HG02610 (cell line): Measurements from ENCODE around the gene ADAMTSL1.

Experiments used
- ATAC-seq: cut with Tn5 transposase; IDR thresholded peaks from one replicate; pipeline ENCODE4 v1.9.1; 2021; ENCODE audit warnings: mild to moderate bottlenecking, moderate library complexity; ENCODE audit not compliant: unreplicated experiment

Gene ADAMTSL1

DNA sequence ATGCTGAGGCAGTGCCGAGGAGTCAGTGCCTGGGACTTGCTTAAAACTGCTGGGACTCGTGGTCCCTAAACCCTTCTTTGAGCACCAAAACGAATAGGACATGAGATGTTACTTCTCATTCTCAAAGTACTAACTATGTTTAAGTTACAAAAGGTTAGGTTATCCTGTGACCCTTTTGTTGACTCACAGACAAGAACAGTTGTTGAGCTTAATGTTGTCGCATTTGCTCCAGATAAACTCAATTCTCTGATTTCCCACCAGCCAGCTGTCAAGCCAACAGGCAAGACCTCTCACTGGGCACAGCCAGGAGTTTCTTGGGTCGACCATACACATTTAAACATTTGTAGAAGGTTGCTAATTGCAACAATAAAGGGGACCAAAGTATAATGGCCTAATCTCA is 249.4 kb downstream of the ADAMTSL1 start:
- no peak for ATAC-seq

DNA sequence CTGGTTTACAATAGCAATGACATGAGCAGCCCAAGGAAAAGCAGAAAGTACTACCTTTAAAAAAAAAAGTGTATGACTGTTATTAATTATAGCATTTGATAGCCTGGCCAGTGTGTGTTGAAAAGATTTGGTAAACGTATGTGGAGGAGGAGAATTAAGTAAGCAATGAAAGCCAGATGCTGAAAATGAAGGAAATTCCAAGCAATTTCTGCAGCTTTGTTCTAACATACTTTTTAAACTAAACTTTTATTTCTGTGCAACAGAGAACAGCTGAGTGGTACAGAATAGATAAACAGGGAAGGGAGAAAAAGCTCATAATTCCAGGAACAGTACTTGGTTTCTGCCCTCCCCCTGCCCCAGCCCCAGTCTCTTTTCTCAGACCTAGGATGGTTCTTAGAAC is 252.6 kb downstream of the ADAMTSL1 start:
- ATAC-seq, result no peak

DNA sequence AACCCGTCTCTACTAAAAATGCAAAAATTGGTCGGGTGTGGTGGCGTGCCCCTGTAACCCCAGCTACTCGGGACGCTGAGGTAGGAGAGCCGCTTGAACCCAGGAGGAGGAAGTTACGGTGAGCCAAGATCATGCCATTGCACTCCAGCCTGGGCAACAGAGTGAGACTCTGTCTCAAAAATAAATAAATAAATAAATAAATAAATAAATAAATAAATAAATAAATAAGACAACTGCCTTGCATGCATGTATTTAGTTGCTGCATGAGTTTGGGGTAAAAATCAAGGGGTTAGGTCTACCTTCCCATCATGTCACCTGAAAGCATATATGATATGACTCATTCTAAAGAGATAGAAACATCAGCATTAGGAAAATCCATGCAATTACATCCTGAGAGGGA is 254.0 kb downstream of the ADAMTSL1 start:
- ATAC-seq, result no peak

DNA sequence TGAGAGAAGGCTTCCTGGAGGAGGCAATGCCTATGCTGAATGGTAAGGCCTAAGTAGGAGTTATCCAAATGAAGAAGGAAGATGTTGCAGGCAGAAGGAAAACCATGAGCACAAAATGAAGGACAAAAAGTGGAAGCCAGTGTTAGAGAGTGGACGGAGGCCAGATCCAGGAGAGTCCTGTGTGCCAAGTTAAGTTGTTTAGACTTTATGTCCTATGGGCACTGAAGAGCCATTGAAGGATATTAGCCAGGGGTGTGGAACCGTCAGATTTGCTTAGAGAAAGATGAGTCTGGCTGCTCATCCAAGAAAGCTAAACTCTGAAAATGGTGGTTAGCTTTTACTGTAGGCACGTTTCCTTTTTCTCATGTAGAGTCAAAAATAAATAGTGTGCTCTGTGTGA is 254.7 kb downstream of the ADAMTSL1 start:
- no peak for ATAC-seq

DNA sequence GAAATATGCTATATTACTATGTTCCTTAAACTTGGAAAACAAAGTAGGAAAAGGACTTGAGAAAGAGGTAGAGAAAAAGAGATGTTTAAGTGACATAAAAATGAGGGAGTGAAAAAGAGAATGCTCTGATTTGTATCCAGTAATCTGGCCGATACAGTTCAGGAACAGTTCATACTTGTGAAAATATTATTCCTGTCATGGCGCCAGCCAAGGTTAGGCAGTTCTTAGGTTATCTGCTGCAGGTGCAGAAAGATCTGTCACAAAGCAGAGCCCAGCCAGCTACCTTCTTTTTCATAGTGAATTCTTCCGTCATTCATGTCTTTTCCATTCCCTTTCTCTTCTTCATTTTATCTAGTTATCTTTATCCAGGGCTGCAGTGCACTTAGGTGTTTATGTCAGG is 256.3 kb downstream of the ADAMTSL1 start:
- no peak for ATAC-seq

- ATAC-seq, result no peak
These were observed 265.2 kb downstream of the ADAMTSL1 start for GRCh38 chr9:18739127-18739526.

DNA sequence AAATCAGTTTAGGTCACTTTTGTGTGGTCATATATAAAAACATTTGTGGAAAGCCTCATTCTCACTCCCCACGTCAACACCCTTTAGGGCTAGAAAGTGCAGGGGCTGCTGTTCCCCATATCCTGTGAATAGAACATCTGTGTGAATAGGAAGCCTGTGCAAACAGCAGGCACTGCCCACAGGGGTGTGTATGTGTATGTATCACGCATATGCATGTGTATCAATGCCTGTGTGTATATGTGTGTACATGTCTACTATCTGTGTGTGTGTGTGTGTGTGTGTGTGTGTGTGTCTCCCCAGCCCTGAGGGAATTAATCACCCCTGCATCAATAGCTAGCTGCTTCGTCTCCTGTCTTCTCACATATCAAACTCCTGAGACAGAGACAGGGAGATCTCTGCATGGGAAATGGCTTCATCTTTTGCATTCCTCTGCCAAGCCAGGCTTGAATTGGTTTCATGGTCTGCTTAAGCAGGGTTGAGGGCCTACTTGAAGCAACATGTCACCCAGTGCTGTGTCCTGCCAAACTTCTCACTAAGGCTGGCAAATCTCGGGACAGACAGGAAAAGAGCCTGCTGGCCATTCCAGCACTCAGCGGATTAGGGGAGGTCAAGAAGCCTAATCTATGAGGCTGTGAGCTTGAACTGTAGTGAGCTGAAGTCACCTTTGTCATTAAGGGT is 265.8 kb downstream of the ADAMTSL1 start:
- ATAC-seq, result no peak

GRCh38 chr9:18741359-18741758 is 267.4 kb downstream of the ADAMTSL1 start:
- ATAC-seq, result no peak

GRCh38 chr9:18741945-18742344 is 268.0 kb downstream of the ADAMTSL1 start:
- ATAC-seq, result no peak

GRCh38 chr9:18743421-18743820 is 269.5 kb downstream of the ADAMTSL1 start:
- no peak for ATAC-seq

GRCh38 chr9:18743971-18744370 is 270.0 kb downstream of the ADAMTSL1 start:
- ATAC-seq, result no peak

DNA sequence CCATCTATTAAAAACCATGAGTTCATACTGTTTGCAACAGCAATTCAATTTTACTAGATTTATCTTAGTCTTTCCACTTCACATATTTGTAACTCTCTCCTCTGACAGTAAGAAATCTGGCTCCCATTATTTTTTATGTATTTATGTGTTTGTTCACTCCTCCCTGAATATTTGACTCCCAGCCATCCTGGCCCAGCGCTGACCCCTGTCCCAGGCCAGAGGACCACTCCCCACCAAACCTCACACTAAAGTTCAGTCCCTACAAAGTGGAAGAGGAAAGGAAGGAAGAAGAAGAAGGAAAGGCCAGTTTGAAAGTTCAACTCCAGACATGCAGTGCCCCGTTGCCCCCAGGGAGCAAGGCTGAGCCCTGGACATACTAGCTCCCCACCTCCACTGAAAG is 271.8 kb downstream of the ADAMTSL1 start:
- no peak for ATAC-seq

- ATAC-seq, result no peak
These were observed 272.7 kb downstream of the ADAMTSL1 start for GRCh38 chr9:18746631-18747030.

DNA sequence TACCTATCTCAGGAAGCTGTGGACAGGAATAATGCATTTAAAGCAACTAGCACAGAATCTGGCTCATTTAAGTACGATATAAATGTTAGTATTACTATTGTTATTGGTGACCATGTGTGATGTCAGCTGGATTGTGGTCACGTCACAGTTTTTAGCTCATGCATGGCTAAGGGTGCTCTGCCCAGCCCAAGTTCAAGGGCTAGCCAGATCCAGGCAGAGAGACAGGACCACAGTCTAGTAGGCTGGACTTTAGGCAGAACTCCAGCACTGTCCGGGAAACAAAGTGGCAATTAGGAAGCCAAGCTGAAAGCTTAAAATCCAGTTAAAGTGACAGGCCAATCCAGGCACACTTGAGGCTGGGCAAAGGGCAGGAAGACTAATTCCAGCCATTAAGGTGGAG is 273.6 kb downstream of the ADAMTSL1 start:
- ATAC-seq, result no peak

DNA sequence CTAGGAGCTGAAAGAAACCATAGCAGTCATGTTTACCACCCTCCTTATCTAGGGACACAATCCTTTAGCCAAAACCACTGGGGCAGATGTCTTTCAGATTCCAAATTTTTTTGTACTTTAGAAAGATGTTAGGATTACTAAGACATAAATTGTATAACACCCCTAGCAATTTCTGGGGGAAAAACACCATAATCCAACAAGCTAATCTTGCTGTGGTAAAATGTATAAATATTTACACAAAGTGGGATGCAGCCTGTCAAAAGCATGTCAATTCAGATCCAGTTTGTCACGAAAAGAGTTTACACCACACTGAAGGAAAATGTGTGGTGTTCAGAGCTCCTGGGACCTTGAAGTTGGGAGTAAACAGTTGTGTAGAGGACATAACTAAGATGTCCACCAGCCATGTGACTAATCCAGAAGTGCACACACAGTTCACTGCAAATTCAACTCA is 274.3 kb downstream of the ADAMTSL1 start:
- no peak for ATAC-seq

DNA sequence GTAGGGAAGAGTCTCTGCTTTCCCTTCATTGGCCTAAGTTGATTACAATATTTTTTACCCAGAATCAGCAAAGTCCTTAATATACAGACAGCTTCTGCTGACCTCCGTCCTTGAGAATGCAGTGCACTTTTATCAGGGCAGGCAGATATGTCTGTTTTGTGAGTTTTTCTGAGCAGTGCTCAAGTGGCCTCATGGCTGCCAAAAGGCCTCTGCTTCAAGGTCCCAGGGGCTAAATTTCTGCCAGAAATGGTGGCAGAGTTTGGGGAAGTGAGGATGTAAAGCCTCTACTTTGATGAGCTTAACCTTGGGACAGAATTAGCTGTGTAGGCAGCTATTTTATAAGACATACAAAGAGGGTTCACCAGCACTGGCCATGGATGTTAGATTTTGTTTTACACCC is 275.8 kb downstream of the ADAMTSL1 start:
- ATAC-seq, result no peak

DNA sequence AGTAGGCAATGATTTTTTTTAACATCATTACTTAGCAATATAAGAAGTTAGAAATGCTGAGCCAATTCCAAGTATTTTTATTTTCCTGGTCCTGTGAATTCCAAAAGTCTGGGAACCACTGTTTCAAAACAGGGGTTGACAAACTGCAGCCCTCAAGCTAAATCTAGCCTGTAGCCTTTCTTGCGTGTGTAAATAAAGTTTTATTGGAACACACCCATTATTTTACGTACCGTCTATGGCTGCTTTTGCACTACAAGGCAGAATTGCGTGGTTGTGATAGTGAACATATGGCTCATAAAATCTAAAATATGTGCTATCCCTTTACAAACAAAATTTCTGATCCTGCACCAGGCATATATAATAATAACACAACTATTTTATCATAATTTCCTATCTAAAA is 280.0 kb downstream of the ADAMTSL1 start:
- no peak for ATAC-seq

- ATAC-seq, result no peak
These were observed 280.6 kb downstream of the ADAMTSL1 start for GRCh38 chr9:18754537-18754936.

DNA sequence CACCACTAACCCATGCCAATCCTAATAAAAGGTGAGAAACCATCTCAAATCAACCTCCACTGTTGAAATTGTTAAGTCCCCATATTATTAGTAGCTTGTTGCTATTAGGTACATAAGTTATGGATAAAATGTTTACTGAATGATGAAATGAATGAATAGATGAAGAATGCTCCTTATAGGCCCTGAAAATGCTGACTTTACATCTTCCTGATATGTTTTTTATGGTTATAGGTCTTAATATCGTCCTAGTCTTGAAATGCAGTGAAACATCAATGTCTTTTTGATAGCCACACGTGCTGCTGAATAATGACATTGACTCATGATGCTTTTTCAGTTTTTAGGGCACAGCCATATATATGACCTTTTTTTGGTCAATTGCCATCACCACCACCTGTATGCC is 281.3 kb downstream of the ADAMTSL1 start:
- ATAC-seq, result no peak

GRCh38 chr9:18756712-18757125 is 282.8 kb downstream of the ADAMTSL1 start:
- no peak for ATAC-seq

DNA sequence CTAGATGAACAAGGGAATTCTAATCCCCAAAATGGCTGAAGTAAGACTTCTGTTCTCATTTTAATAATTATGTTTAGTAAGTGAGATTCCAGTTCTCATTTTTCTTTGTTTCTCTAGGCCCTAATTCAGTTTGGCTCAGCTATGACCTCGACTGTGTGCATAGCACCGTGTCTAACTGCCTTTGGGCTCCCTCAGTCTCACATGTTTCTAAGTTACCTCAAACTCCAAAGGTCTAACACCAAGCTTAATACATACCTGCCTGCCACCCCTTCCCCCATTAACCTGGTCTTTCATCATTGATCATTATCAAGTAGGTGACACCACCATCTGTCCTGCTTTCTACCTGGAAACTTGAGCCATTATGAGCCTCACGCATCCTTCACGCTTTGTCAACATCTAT is 285.9 kb downstream of the ADAMTSL1 start:
- ATAC-seq, result no peak

DNA sequence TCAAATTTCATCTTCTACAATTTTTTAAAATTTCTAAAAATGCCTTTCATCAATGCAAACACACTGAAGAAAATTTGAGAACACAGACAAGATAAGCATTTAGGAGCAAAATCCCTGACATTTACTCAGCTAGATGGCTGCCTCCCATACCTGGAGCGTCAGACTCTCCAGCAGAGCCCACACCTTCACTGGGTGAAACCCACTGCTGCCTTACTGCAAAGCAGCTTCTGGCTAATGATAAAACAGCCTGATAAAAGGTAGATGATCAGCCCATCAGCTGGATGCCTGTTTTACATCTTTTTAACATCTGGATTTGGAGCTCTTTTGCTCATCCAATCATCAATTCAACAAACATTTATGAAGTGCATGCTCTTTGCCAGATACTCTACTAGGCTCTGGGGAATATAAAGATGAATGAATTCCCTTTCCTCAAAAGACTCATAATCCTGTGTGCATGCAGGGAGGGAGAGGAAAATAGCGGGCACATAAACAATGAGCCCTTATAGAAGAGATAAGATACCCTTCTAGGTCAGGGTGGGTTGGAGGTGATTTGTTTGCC is 287.9 kb downstream of the ADAMTSL1 start:
- ATAC-seq, result no peak

GRCh38 chr9:18766989-18767550 is 293.1 kb downstream of the ADAMTSL1 start:
- no peak for ATAC-seq
